Sigmoid colon (tissue), 7 donors: ENCODE data around the gene NCOA6. TPM values are rescaled to one million over a fixed set of nuclear protein-coding genes. Genes with fewer than 3 reads are reported as not detected.
"Not testable (repeated sequence)": the region's sequence is repeated elsewhere in the genome, so short reads cannot be mapped to it uniquely, and the experiment has no call there.

Source experiments
- DNase-seq: peaks from one replicate; pipeline ENCODE4 v3.0.0-alpha.2; 2019
- H3K27ac ChIP-seq, 4 donors: fragments of 200-600 bp; sonication (generic); one replicate each; pipeline ENCODE4 v1.5.1; 2016 to 2019; ENCODE audit warnings: mild to moderate bottlenecking in 1 of 4
- H3K27me3 ChIP-seq, 3 donors: fragments of 200-600 bp; sonication (generic); one replicate each; pipeline ENCODE4 v1.5.1; 2019; ENCODE audit warnings: mild to moderate bottlenecking in 1 of 3
- H3K36me3 ChIP-seq, 4 donors: fragments of 200-600 bp; sonication (generic); one replicate each; pipeline ENCODE4 v1.5.1; 2016 to 2019
- H3K4me1 ChIP-seq, 4 donors: fragments of 200-600 bp; sonication (generic); one replicate each; pipeline ENCODE4 v1.5.1; 2017 to 2019
- H3K4me3 ChIP-seq, 4 donors: fragments of 200-600 bp; sonication (generic); one replicate each; pipeline ENCODE4 v1.5.1; 2017 to 2019; ENCODE audit warnings: mild to moderate bottlenecking in 2 of 4, moderate library complexity in 1 of 4
- H3K9me3 ChIP-seq, 4 donors: fragments of 200-600 bp in 3 of 4; sonication (generic) in 3 of 4; one replicate each; pipeline versions ENCODE4 v1.5.1 to v1.6.1; 2013 to 2019
- CTCF ChIP-seq, 4 experiments: fragments of 450-650 bp in 3 of 4; fragments of 200-600 bp in 1 of 4; IDR thresholded peaks; one replicate each; pipeline ENCODE4 v1.5.1; 2016 to 2019; ENCODE audit warnings: antibody characterized with exemption in 4 of 4, mild to moderate bottlenecking in 3 of 4, moderate library complexity in 2 of 4
- EP300 ChIP-seq, 4 donors: sonication (generic); formaldehyde crosslinking; IDR thresholded peaks; one replicate each; pipeline ENCODE4 v1.6.1; 2017; ENCODE audit warnings: antibody characterized with exemption in 4 of 4
- POLR2A ChIP-seq, 2 donors: fragments of 450-650 bp; IDR thresholded peaks; one replicate each; pipeline ENCODE4 v1.6.1; 2016; ENCODE audit warnings: antibody characterized with exemption in 2 of 2, mild to moderate bottlenecking in 2 of 2, moderate library complexity in 2 of 2
- POLR2AphosphoS5 ChIP-seq, 4 donors: sonication (generic); formaldehyde crosslinking; IDR thresholded peaks; one replicate each; pipeline ENCODE4 v1.6.1; 2017; ENCODE audit warnings: antibody characterized with exemption in 4 of 4
- WGBS, 2 donors: extraction: QIAGEN DNeasy Blood & Tissue Kit; methylation state at CpG; one replicate each; pipeline ENCODE4 v1.1.7; 2013; 5-methylcytosine and 5-hydroxymethylcytosine counted together
- intact Hi-C: fragments of 100-400 bp; cut with DNase I; formaldehyde crosslinking; loops from one replicate; pipeline ENCODE4 v1.15.1; 2023
- polyA plus RNA-seq, 3 donors: library from polyadenylated mRNA; stranded (reverse); fragments of 200-250 nt; gene quantifications; one replicate each; pipeline ENCODE4 v1.2.3, GENCODE V29; 2013
- total RNA-seq, 4 donors: library from RNA; depleted of rRNA; stranded (reverse); fragments of >200 nt; gene quantifications; one replicate each; pipeline ENCODE4 v1.1.0, GENCODE V29; 2016
- donor health status: healthy with polysubstance abuse.
- donor health status: Bipolar disorder and iron deficiency.
- donor health status: healthy.

NCOA6 gene
- total and polyA plus RNA-seq, 7 donors = 16.9 to 24.9 (median 21.8) TPM

- H3K4me3 ChIP-seq = no peak overlapping the region
- H3K4me1 ChIP-seq = peaks cover 0 to 46% (median 41%) of the 10 kb centered on the region in 4 donors
- intact Hi-C loops = no loop called here
- WGBS, 2 donors = 51 to 92% methylated on average over 1 to 2 of the region's 2 CpGs
- H3K27ac ChIP-seq = no peak overlapping the region
- no peak for DNase-seq
- H3K27me3 ChIP-seq = no peaks in the 10 kb centered on the region
- no peaks in the 10 kb centered on the region for H3K36me3 ChIP-seq
- no peaks in the 10 kb centered on the region for H3K9me3 ChIP-seq
- TF ChIP-seq CTCF (IDR thresholded peaks at IDR 0.05) (no peak), POLR2A (IDR thresholded peaks at IDR 0.05) (no peak)
These were observed 8.4 kb downstream of the NCOA6 start for GRCh38 chr20:34817072-34817471.

- H3K4me3 ChIP-seq = no peak overlapping the region
- DNase-seq = no peak
- WGBS, 2 donors = 92 to 95% methylated on average over 1 of the region's 1 CpG
- H3K36me3 ChIP-seq = no peaks in the 10 kb centered on the region
- H3K27ac ChIP-seq = no peak overlapping the region
- H3K9me3 ChIP-seq = no peaks in the 10 kb centered on the region
- H3K4me1 ChIP-seq = peaks cover 0 to 51% (median 41%) of the 10 kb centered on the region in 4 donors
- no peaks in the 10 kb centered on the region for H3K27me3 ChIP-seq
- no peak for TF ChIP-seq POLR2AphosphoS5 (IDR thresholded peaks at IDR 0.05)
- TF ChIP-seq CTCF (IDR thresholded peaks at IDR 0.05) = no peak
- TF ChIP-seq EP300 (IDR thresholded peaks at IDR 0.05) = no peak
- no peak for TF ChIP-seq POLR2A (IDR thresholded peaks at IDR 0.05)
- intact Hi-C loops = no loop called here
These were observed 9.8 kb downstream of the NCOA6 start for GRCh38 chr20:34815636-34816035.

GRCh38 chr20:34808583-34808982 lies 16.9 kb downstream of the NCOA6 start:
- H3K36me3 ChIP-seq = no peaks in the 10 kb centered on the region
- intact Hi-C loops = no loop called here
- WGBS, 2 donors = 73 to 94% methylated on average over 5 of the region's 5 CpGs
- no peaks in the 10 kb centered on the region for H3K27me3 ChIP-seq
- H3K4me1 ChIP-seq = peaks cover 0 to 19% (median 13%) of the 10 kb centered on the region in 4 donors
- no peak for DNase-seq
- H3K4me3 ChIP-seq = no peak overlapping the region
- no peak for TF ChIP-seq POLR2AphosphoS5 (IDR thresholded peaks at IDR 0.05)
- no peak for TF ChIP-seq POLR2A (IDR thresholded peaks at IDR 0.05)
- no peak for TF ChIP-seq EP300 (IDR thresholded peaks at IDR 0.05)
- TF ChIP-seq CTCF (IDR thresholded peaks at IDR 0.05) = no peak
- no peak overlapping the region for H3K27ac ChIP-seq
- H3K9me3 ChIP-seq = no peaks in the 10 kb centered on the region

GRCh38 chr20:34807944-34808465 lies 17.4 kb downstream of the NCOA6 start:
- H3K36me3 ChIP-seq, intact Hi-C loops, H3K27ac ChIP-seq, H3K27me3 ChIP-seq, H3K4me3 ChIP-seq, H3K9me3 ChIP-seq, DNase-seq: not testable (repeated sequence)
- H3K4me1 ChIP-seq = peaks cover 0 to 19% (median 13%) of the 10 kb centered on the region in 4 donors
- 84 to 89% methylated on average over 8 of the region's 8 CpGs for WGBS, 2 donors

- Histone ChIP-seq H3K9me3 (no peaks in the 10 kb centered on the region), H3K27ac (no peak overlapping the region), H3K4me3 (no peak overlapping the region), H3K4me1 (peaks cover 0 to 10% (median 6%) of the 10 kb centered on the region in 4 donors), H3K27me3 (no peaks in the 10 kb centered on the region), H3K36me3 (no peaks in the 10 kb centered on the region)
- no peak for TF ChIP-seq POLR2AphosphoS5 (IDR thresholded peaks at IDR 0.05)
- TF ChIP-seq POLR2A (IDR thresholded peaks at IDR 0.05) = no peak
- no peak for TF ChIP-seq EP300 (IDR thresholded peaks at IDR 0.05)
- TF ChIP-seq CTCF (IDR thresholded peaks at IDR 0.05) = no peak
- intact Hi-C loops = no loop called here
- no peak for DNase-seq
These were observed 19.2 kb downstream of the NCOA6 start for GRCh38 chr20:34806255-34806654.
